GM12875 (cell line): ENCODE results near the gene NOD2.

ENCODE experiments used
- H3K4me3 ChIP-seq: one replicate; pipeline ENCODE4 v1.5.1; 2011; ENCODE audit warnings: low read depth, low read length, control low read depth
- TF ChIP-seq, protein P1 (sequence below): IDR thresholded peaks from 2 replicates; pipeline ENCODE4 v1.5.1; 2011; ENCODE audit warnings: low read depth, mild to moderate bottlenecking, control low read depth, inconsistent platforms, low read length, moderate library complexity, borderline replicate concordance; ENCODE audit not compliant: insufficient read depth

NOD2 gene

GRCh38 chr16:50695017-50696000 is 1.9 kb downstream of the NOD2 start:
- no peak overlapping the region for H3K4me3 ChIP-seq
- TF ChIP-seq, protein P1, sequence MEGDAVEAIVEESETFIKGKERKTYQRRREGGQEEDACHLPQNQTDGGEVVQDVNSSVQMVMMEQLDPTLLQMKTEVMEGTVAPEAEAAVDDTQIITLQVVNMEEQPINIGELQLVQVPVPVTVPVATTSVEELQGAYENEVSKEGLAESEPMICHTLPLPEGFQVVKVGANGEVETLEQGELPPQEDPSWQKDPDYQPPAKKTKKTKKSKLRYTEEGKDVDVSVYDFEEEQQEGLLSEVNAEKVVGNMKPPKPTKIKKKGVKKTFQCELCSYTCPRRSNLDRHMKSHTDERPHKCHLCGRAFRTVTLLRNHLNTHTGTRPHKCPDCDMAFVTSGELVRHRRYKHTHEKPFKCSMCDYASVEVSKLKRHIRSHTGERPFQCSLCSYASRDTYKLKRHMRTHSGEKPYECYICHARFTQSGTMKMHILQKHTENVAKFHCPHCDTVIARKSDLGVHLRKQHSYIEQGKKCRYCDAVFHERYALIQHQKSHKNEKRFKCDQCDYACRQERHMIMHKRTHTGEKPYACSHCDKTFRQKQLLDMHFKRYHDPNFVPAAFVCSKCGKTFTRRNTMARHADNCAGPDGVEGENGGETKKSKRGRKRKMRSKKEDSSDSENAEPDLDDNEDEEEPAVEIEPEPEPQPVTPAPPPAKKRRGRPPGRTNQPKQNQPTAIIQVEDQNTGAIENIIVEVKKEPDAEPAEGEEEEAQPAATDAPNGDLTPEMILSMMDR, result no peak

- no peak overlapping the region for H3K4me3 ChIP-seq
- TF ChIP-seq, protein P1, result no peak
These were observed 2.7 kb downstream of the NOD2 start for GRCh38 chr16:50696126-50696525.

DNA sequence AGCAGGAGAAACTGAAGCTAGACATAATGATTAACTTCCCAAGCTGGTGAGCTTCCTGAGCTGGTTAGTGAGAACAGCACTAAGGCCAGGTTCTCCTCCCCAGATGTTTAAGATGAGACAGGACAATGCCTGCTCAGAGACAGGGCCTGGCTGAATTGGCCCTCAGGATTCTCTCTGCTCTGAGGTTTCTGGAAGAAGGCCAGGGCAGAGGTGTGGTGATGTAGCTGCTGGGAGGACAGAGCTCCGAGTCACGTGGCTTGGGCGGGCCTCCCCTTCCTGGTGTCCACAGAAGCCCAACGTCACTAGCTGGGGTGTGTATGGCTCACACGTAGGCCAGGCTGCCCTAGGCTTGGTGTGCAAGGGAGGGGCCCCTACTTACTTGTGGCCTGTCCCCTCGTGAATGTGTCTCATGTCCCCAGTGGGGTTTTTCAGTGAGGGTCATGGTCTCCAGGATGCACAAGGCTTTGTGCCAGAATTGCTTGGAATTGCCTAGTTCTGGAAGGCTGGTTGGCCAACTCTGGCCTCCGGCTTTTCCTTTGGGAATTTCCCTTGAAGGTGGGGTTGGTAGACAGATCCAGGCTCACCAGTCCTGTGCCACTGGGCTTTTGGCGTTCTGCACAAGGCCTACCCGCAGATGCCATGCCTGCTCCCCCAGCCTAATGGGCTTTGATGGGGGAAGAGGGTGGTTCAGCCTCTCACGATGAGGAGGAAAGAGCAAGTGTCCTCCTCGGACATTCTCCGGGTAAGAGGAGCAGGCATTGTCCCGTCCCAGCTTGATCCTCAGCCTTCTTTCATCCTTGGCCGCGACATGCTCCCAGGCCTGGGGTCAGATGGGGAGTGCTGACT is 3.4 kb downstream of the NOD2 start:
- TF ChIP-seq, protein P1, result no peak
- no peak overlapping the region for H3K4me3 ChIP-seq

DNA sequence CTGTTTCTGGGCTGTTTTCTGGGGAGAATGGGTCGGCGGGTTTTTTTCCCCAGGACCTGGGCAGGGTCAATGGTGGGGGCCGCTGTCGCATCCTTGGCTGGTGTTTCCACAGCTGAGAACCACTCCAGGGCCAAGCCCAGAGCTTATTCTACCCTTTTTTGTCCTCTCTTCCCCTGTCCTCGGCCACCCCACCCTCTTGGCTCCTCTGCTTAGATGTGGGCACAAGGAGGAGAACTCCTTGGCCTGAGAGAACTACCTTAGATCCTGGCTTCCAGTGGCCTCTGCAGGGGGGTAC is 4.0 kb downstream of the NOD2 start:
- TF ChIP-seq, protein P1, result no peak
- peak overlapping the region; percentile 3 for H3K4me3 ChIP-seq

- TF ChIP-seq, protein P1, result no peak
- peak overlapping the region; percentile 26 for H3K4me3 ChIP-seq
These were observed 4.7 kb downstream of the NOD2 start for GRCh38 chr16:50697881-50698767.

DNA sequence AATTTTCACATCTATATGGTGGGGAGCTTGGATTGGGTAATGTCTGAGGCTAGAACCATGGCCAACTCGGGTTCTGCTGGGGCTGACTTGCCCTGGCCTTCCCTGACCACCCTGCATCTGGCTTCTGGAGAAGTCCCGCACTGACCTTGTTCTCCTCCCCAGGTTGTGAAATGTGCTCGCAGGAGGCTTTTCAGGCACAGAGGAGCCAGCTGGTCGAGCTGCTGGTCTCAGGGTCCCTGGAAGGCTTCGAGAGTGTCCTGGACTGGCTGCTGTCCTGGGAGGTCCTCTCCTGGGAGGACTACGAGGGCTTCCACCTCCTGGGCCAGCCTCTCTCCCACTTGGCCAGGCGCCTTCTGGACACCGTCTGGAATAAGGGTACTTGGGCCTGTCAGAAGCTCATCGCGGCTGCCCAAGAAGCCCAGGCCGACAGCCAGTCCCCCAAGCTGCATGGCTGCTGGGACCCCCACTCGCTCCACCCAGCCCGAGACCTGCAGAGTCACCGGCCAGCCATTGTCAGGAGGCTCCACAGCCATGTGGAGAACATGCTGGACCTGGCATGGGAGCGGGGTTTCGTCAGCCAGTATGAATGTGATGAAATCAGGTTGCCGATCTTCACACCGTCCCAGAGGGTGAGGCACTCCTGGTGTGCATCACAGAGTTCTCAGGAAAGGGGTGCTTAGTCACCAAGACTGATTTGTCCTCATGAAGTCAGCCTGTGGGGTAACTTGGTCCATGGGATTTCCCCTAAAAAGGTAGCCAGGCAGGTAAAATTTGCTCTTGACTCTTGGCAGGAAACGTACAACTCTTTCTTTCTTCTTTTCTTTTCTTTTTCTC is 6.1 kb downstream of the NOD2 start:
- TF ChIP-seq, protein P1, result no peak

More for the DNA sequence above, 6.1 kb downstream of the NOD2 start:
- H3K4me3 ChIP-seq, result no peak overlapping the region
